GM18909 (cell line): ENCODE results near the gene TAMALIN.

Source experiments
- ATAC-seq: cut with Tn5 transposase; IDR thresholded peaks from one replicate; pipeline ENCODE4 v1.9.1; 2021; ENCODE audit warnings: mild to moderate bottlenecking; ENCODE audit not compliant: unreplicated experiment, poor library complexity

TAMALIN gene

GRCh38 chr12:52032804-52033445 is 26.2 kb downstream of the TAMALIN start:
- peak; percentile 96 for ATAC-seq

- no peak for ATAC-seq
These were observed 26.8 kb downstream of the TAMALIN start for GRCh38 chr12:52033446-52034140.

- ATAC-seq, result no peak
These were observed 28.4 kb downstream of the TAMALIN start for GRCh38 chr12:52035190-52035589.

GRCh38 chr12:52035926-52036325 is 29.2 kb downstream of the TAMALIN start:
- no peak for ATAC-seq

- ATAC-seq, result no peak
These were observed 29.9 kb downstream of the TAMALIN start for GRCh38 chr12:52036587-52037171.

- no peak for ATAC-seq
These were observed 30.6 kb downstream of the TAMALIN start for GRCh38 chr12:52037248-52037861.

GRCh38 chr12:52038447-52038846 is 31.7 kb downstream of the TAMALIN start:
- ATAC-seq, result no peak

GRCh38 chr12:52041035-52041434 is 34.3 kb downstream of the TAMALIN start:
- ATAC-seq, result no peak

GRCh38 chr12:52041695-52042123 is 35.0 kb downstream of the TAMALIN start:
- ATAC-seq, result no peak

- ATAC-seq, result no peak
These were observed 36.1 kb downstream of the TAMALIN start for GRCh38 chr12:52042706-52043385.

GRCh38 chr12:52043386-52044212 is 36.9 kb downstream of the TAMALIN start:
- no peak for ATAC-seq

GRCh38 chr12:52044292-52044983 is 37.7 kb downstream of the TAMALIN start:
- ATAC-seq, result no peak

GRCh38 chr12:52045794-52046199 is 39.1 kb downstream of the TAMALIN start:
- no peak for ATAC-seq

- ATAC-seq, result no peak
These were observed 40.1 kb downstream of the TAMALIN start for GRCh38 chr12:52046859-52047258.

- ATAC-seq, result no peak
These were observed 42.5 kb downstream of the TAMALIN start for GRCh38 chr12:52049286-52049685.

GRCh38 chr12:52049688-52050087 is 42.9 kb downstream of the TAMALIN start:
- ATAC-seq, result no peak

GRCh38 chr12:52050116-52050757 is 43.5 kb downstream of the TAMALIN start:
- no peak for ATAC-seq

GRCh38 chr12:52050758-52051541 is 44.2 kb downstream of the TAMALIN start, which contains the start of gene NR4A1:
NR4A1 (plus strand) TSS chr12:52051442; CDS start chr12:52054329, 2,887 bp downstream.
- peak; percentile 74 for ATAC-seq
